Astrocyte of the hippocampus (primary cell): ENCODE measurements around the gene LAMA4.
"Not testable (repeated sequence)": the region's sequence is repeated elsewhere in the genome, so short reads cannot be mapped to it uniquely, and the experiment has no call there.

Source experiments
- DNase-seq: peaks from one replicate; pipeline ENCODE4 v3.0.0; 2011; ENCODE audit warnings: low read depth, low spot score

LAMA4 gene

DNA sequence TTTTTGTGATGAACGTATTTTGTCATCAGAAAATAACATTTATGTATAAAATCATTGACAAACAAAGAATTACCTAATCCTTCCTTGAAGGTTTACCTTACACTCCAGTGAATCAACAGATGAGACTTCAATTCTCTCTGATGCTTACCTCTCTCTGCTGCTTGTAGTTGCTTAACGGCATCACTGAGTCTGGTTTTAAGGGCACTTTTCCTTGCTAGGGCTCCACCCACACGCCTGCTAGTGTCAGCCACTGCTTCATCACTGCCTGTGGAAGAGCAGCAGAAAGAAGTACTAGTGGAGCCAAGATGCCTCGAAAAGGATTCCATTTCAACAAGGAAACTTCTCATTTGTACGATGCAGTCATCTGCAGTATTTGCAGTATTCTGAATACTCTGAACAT, 104.0 kb downstream of the LAMA4 start:
- no peak for DNase-seq

DNA sequence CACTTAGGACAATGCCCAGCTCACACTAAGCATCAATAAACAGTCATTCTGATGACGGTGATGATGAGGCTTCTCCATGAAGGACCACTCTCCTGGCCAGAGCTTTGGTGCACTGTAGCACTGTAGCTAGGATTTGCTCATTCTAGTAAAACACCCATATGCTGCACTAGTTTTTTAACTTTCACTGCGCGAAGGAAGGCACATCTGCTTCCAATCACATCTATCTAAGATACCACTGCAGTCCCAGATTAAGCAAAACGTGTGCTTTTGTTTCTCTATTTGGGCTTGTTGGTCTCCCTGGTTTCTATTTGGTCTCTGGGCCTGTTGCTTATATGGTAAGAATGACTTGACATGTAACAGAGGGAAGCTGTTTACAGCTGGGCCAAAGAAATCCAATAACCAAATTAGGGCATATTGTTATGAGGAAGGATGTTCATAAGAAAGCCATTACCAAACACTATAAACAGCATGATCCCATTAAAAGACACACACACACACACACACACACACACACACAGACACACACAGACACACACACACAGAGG, 104.6 kb downstream of the LAMA4 start:
- DNase-seq = no peak

DNA sequence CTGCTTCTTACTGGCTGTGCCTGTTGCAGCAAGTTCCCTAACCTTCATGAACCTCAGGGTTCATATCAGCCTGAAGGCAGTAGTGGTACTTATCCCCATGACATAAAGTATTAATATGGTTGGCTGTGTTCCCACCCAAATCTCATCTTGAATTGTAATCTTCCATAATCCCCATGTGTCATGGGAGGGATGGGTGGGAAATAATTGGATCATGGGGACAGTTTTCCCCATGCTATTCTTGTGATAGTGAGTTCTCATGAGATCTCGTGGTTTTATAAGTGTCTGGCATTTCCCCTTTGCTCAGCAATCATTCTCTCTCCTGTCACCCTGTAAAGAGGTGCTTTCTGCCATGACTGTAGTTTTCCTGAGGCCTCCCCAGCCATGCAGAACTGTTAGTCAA, 105.1 kb downstream of the LAMA4 start:
- no peak for DNase-seq

DNA sequence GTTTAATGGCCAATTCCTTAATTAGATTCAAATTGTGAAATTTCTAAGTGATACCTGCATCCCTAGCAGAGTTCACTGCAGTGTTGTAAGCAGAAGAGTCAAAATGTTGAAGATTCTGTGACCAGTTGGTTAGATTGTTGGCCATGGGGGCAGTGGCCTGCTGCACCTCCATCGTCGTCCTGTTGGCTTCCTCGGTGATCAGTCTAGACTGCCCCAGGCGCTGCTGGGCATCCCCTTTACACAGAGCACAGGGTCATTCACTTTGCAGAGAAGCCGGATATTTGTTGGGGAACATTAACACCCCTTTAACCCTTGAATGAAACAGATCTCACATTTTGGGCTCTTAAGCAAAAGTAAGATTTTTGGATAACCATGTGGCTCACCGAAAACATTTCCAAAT, 106.3 kb downstream of the LAMA4 start:
- DNase-seq = no peak

DNA sequence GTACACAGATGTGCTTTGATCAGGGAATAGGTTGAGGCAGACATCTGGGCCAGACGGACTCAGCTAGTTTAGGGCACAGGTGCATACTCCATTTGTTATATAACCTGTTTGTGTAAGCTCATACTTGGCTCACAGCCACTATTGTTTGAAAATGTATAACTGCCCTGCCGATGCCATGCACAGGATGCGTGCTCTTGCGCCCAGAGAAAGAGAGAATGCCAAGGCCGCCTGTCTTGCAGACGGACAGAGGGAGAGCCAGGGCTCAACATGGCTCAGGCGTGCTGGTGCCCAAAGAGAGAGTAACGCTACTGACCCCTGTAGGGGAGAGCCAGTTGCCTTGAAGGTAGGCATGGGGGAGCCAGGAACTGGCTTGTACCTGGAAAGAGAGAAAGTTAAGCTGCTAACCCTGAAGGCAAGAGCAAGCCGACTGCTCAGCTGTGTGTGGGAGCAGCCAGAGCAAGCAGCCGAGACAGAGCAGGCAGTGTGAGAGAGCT, 109.2 kb downstream of the LAMA4 start:
- DNase-seq = no peak

DNA sequence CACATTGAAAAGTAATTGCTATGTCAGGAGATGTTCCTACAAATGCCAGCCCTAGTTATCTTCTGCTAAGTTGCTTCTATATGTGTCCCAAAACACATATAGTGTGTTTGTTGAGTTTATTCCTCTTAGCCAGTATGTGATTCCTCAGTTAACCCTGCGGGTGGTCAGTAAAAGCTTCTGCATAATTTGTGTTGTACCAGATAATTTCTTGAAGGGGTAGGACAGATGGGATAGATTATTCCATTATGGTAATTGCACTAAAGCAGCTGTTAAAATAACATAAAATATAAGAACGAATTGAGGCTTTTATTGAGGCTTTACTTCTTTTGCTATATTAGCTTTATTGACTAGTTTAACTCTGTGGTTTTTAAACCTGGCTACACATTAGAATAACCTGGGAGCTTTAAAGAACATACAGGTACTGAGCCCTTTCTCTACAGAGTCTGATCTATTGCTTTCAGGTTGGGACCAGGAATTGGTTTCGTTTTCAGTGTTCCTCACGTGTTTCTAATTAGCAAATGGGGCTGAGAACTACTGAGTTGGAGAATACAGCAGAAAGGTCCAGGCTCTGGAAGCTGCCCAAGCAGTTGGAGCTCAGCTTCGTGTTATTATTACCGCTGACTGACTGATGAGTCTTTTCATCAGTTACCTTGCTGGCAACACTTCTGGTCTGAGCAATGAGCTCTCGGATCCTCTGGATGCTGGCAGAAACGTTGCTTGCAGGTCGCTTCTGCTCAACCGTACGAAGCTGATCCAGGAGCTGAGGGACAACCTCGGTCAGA, 110.0 kb downstream of the LAMA4 start:
- no peak for DNase-seq

DNA sequence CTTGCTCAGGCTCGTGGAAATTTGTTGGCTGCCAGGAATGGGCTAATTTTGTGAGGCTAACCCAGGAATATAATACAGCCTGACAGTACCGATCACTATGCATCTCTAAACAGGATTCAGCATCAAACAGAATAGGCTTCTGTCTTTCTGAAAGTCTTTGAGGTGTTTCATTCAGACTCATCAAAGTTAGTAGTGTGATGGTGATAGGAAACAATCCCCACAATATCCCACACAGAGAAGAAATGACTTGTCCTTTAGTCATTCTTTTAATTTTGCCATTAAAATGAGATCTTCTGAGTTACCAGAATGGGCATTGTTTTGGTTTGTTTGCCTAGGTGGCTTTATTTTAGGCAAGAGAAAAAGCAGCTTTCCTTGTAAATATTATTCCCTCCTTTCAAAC, 112.7 kb downstream of the LAMA4 start:
- DNase-seq = no peak

DNA sequence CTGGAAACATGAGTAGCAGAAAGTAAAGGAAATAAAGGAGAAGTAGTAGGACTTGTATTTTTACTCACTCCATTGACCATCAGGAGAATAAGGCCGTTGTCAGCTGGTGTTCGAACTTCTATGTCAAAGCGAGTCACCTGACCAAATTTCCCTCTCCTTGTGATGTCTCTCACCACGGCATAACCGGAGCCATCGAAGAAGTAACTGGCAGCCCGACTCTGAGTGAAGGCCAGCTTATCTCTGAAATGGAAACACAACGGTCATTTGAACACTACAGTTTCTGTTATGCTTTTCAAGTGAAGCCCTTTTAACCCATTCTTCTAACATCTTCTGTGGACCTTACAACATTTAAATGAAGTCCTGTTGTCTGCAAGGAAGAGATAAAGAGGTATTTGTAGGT, 115.3 kb downstream of the LAMA4 start:
- DNase-seq = no peak

DNA sequence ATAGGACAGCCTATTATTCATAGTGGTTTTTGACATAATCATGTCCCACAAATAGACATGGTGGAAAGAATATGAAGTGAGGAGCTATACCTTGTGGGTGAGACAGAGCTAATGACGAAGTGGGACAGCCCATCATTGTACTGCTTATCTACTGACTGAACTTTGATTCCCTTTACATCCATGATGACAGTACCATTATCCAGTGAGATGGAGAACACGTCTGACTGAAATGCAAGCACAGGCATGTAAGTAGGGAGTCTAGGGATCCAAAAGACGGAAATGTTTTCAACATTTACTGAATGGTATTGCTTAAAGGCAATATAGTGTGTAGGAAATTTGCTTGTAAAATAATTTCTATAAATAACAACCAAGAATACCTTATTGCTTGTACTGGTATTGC, 123.5 kb downstream of the LAMA4 start:
- no peak for DNase-seq

DNA sequence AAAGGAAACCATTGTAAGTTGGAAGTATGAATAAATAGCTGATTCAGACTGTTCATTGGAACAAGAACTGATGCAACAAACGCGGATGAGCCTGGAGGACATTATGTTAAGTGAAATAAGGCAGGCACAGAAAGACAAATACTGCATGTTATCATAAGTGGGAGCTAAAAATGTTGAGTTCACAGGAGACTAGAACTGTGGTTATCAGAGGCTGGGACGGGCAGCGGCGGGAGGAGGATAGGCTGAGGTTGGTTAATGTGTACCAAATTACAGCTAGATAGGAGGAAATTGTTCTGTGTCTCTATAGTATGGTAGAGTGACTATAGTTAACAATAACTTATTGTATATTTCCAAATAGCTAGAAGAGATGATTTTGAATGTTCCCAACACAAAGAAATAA, 126.2 kb downstream of the LAMA4 start:
- DNase-seq = no peak

DNA sequence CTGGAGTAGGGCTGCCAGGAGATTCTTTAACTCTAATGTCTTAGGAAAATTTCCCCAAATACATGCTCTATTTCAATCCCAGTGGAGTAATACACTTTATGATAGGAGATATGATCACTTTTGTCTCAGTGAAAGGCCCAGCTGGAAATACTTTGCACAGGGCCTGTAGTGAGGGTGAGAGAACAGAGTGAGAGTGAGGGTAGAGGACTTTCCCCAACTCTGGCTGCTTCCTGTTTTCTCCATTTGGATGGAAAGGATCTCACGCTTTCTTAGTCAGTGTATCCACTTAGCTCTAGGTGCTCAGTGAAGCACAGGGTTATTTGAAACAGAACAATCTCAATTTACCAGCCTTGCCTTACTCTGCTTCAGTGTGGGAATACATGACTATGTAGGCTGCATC, 130.4 kb downstream of the LAMA4 start:
- DNase-seq = no peak

DNA sequence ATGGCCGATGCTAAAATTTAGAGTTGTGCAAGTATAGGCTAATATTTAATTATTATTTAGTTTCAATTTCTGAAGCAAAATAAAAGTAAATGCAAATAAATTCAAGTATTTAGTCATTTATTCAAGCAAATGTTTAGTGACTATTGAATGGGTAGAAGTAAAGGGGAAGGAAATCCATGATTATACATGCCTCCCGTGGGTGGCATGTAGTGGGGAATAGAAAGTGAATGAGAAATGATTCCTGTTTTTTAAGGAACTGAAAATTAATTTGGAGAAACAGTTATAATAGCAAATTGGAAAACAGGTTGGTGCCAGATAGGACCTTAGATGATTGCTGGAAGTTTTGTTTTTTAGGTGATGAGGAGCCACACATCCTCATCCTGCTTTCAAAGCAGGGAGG, 131.6 kb downstream of the LAMA4 start:
- no peak for DNase-seq

DNA sequence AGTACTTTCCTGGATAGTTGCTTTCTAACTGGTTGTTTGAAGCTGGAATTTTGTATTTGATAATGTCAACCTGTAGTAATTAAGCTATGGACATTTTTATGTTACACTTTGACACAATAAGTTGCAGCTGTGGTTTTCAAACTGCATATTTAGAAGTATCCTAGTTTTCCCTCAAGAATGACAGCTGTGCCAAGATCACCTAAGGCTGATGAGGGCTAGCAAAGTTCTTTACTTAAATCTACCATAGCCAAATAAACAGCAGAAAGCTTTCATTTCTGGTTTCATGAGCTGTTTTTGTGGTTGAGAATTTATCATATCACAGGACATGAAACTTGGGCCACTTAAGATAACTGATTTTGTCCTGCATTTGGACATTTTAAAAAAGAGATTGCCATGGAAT, 136.3 kb downstream of the LAMA4 start:
- no peak for DNase-seq

DNA sequence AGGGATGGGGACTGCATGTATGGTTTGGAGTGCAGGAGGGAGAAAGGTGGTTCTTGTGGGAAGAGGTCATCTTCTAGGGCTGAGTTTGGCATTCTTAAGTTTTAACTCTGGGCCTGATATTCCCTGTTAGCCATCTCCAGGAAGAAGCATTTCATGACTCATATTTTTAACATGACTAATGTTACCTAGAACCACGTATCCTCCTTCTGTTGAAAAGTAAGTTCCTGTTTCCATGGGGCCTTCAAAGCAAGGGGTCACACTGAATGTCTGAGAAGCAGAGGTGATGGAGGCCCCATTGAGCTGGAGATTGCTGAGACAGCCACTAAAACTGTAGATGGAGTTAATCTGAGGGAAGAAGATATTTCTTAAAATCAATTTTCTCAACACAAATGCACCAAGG, 136.8 kb downstream of the LAMA4 start:
- DNase-seq = no peak

DNA sequence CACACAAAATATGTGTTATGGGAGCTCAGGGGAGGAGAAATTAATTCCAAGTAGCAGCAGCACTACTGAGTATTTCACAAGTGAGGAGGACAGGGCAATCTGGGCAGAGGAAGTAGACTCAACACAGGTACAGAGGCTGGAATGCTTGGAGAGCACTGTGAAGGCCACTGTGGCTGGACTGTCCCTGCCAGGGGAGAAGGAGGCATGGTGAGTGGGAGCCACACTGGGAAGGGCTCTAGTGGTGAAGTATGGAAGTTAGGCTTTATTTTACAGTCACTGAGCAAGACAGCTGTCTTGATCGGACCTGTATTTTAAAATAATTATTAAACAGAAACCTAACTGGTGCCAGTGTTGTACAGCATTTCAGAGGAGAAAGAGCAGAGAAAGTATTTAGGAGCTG, 138.1 kb downstream of the LAMA4 start:
- no peak for DNase-seq

DNA sequence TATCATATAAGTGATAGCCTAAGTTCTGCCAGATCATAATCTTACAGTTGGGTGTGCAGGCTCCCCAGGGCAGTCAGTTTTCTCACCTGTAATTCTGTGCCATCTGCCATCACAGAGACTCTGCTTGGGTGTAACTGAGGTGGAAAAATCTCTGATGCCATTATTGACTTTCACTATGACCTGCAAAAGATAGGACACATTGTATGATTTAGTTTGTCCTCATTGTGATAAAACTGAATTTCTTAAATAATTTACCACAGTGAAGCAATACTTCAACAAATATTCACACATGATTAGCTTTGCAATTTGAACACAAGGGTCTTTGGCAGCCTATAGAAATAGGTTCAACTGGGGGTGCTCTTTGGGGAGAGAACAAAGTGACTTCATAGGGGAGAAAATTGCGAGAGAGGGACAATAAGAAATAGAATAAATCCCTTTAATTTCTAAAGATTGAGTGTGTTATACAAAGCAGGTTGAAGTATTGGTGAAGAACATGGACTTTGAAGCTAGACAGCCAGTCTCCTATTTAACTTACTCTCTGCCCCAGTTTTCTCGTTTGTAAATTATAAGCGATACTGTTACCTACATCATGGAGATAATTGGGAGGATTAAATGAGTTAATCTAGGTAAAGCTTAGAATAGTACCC, 139.7 kb downstream of the LAMA4 start:
- no peak for DNase-seq

DNA sequence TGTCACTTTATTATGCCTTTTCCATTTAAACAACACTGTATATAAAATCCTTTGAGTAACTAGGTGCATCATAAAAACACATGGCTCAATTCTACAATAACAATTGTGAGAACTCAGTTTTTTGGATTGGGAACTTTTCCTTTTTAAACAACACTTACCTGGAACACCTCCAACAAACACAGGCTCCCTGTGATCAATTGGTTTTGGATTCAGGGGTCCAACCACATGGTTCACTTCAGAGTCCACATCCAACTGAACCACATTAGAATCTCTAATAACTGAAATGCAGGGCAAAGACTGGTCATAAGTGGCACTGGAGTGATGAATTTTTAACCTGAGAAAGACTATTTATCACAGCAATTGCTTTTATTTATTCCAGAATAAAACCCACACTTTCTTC, 140.4 kb downstream of the LAMA4 start:
- DNase-seq = no peak

DNA sequence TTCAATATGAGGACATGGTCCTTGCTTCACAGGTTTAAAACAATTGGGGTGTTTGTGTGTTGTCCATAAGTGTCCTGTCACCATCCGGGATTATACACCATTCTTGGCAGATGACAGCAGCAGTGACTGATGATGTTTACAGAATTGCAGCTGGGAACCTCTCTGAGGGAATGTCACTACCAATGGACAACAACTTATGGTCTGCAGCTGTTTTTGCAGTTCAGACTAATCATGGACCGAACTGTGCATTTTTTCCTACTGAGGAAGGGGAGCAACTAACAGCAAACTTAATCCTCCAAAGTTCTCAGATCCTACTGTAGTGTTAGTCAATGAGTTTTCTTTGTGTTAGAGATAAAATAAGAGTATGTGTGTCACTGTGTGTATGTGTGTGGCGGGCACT, 140.9 kb downstream of the LAMA4 start:
- DNase-seq = no peak

DNA sequence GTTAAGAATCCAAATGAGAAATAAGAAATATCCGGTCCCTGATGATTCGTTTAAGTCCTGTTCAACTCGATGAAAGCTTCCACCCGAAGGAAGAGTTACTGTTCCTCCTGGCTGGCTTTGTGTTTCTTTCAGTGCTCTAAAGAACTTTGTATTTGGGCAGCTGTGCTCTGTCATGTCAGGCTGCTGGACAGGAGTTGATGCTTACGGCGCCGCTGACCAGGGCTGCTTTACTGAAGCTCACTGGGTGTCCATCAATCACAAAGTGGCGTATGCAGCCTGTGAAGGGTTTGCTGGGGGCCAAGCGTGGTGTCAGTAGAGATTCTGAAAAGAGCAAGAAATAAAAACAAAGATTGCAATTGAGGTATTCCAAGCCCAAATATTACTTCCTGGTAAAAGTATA, 145.1 kb downstream of the LAMA4 start:
- no peak for DNase-seq

DNA sequence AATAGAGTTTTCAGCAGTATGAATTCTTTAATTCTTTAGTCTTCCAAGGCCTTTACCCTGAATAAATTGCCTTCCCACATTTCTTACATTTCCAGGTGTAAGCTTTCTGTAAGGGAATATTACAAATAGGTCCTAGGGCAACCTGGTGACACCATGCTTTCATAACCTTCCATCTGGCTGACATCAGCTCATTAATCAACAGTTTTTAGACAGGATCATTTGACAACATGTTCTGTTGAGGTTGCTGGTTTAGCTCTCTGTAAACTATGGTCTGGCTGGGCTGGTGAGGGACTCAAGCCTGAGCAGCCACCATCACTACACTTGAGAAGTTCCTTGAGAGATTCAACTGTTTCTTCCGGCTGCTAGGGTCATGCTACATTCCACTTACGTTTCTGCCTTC, 147.8 kb downstream of the LAMA4 start:
- DNase-seq = no peak

DNA sequence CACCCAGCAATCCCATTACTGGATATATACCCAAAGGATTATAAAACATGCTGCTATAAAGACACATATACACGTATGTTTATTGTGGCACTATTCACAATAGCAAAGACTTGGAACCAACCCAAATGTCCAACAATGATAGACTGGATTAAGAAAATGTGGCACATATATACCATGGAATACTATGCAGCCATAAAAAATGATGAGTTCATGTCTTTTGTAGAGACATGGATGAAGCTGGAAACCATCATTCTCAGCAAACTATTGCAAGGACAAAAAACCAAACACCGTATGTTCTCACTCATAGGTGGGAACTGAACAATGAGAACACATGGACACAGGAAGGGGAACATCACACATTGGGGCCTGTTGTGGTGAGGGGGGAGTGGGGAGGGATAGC, 148.3 kb downstream of the LAMA4 start:
- not testable (repeated sequence) for DNase-seq

DNA sequence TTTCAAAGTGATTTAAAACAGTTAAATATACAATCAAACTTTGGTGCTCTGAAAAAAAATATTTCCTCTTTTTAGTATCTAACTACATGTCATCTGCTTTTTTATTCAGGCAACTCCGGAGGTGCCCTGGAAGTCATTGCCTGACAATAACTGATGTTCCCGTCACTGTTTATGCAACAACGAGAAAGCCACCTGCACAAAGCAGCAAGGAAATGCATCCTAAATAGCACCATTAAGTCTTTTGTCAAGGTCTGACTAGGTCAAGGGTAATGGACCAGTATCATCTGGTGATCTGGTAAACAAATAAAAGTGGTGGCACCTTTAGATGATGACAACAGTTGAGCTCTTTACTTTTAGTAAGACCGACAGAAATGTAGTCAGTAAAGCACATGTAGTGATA, 153.8 kb downstream of the LAMA4 start:
- no peak for DNase-seq

DNA sequence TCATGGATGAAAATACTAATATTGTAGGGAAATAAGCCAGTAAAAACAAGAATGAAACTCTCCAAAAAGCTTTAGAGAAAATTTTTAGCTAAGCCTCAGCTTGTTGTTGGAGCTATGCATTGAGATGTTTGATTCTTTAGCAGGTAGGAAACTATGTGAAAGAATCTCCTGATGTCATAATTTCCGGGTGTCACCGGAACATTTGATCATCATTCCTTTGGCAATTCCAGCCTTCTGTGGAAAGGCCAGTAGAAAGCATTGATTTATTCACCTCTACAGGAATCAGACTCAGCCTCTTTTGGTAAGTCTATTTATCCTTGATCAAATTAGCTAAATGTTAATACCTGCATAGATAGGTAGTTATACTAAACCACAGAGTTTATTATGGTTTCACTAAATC, 157.5 kb downstream of the LAMA4 start:
- DNase-seq = no peak
